ENCODE results near the gene ATRIP. TPM values are rescaled to one million over a fixed set of nuclear protein-coding genes. Genes with fewer than 3 reads are reported as not detected.

Gene ATRIP
- total and polyA plus RNA-seq, 4 donors: 1.7 to 4.6 (median 2.9) TPM

DNA sequence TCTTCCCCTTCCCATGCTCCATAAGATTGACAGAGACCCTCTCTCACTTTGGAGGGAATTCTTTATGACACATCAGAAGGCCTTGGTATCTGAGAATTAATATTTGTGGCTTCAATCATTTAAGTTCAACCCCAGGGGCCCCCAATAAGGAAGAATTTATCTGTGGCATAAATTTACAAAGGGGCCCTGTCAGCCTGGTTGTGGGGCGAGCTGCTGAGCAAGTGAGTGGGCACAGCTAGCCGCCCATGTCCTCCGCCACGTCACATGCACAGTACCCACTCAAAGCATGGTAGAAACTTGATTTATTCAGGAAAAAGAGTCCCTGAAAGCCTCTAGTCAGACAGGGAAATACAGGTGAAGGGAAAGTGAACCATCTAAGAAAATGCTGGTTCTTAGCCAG, 30.0 kb upstream of the ATRIP start:
- Histone ChIP-seq H3K36me3 (ENCODE audit: control insufficient read depth in 4 of 4, insufficient read depth in 3 of 4, low read depth in 1 of 4, low read length in 3 of 4) (peaks cover 15 to 86% (median 44%) of the 10 kb centered on the region in 4 donors), H3K4me3 (ENCODE audit: low read depth in 1 of 3, low read length in 3 of 3) (no peak overlapping the region), H3K27ac (ENCODE audit: low read depth in 1 of 2, low read length in 2 of 2) (no peak overlapping the region), H3K27me3 (ENCODE audit: control insufficient read depth in 4 of 4, insufficient read depth in 4 of 4, low read length in 3 of 4) (no peaks in the 10 kb centered on the region), H3K4me1 (ENCODE audit: control insufficient read depth in 4 of 4, insufficient read depth in 4 of 4, low read length in 3 of 4) (peaks cover 0 to 8% (median 2%) of the 10 kb centered on the region in 4 donors), H3K9ac (ENCODE audit: low read depth in 1 of 2, low read length in 2 of 2) (no peak overlapping the region), H3K9me3 (ENCODE audit: control insufficient read depth in 4 of 4, low read length in 3 of 4) (no peaks in the 10 kb centered on the region)
- DNase-seq (ENCODE audit: low spot score): no peak
- WGBS: 97% methylated on average over 4 of the region's 4 CpGs
- TF ChIP-seq HNF4A (conservative IDR thresholded peaks at IDR 0.05): no peak
- TF ChIP-seq, protein P1, sequence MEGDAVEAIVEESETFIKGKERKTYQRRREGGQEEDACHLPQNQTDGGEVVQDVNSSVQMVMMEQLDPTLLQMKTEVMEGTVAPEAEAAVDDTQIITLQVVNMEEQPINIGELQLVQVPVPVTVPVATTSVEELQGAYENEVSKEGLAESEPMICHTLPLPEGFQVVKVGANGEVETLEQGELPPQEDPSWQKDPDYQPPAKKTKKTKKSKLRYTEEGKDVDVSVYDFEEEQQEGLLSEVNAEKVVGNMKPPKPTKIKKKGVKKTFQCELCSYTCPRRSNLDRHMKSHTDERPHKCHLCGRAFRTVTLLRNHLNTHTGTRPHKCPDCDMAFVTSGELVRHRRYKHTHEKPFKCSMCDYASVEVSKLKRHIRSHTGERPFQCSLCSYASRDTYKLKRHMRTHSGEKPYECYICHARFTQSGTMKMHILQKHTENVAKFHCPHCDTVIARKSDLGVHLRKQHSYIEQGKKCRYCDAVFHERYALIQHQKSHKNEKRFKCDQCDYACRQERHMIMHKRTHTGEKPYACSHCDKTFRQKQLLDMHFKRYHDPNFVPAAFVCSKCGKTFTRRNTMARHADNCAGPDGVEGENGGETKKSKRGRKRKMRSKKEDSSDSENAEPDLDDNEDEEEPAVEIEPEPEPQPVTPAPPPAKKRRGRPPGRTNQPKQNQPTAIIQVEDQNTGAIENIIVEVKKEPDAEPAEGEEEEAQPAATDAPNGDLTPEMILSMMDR (IDR thresholded peaks at IDR 0.05; ENCODE audit: low read depth, low read length, missing input control): no peak
- TF ChIP-seq, protein P2, sequence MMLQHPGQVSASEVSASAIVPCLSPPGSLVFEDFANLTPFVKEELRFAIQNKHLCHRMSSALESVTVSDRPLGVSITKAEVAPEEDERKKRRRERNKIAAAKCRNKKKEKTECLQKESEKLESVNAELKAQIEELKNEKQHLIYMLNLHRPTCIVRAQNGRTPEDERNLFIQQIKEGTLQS (IDR thresholded peaks at IDR 0.05): no peak

DNA sequence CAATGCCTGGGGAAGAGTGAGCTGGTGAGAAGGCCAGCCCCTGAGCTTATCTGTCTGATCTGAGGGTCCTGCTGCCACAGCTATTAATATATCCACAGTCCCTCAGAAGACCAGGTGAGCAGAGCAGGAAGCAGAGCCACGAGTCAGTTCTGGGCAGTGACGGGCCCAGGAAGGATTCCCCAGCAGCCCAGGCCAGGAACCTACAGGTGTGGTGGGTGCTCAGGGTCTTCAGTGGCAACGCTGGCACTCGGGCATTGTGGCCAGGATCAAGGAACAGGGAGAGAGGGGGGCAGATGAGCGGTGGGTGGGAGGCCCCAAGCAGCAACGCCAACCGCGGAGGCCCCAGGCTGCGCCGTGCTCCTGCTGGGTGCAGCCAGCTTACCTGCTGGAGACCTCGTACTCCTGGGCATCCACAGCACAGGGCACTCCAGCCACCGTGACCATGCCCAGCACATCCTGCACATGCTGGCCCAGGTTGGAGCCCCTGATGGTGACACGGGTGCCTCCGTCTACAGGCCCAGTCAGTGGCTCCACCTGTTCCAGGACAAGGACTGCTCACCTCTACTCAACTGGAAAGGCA, 28.9 kb upstream of the ATRIP start:
- no peak for DNase-seq (ENCODE audit: low spot score)
- Histone ChIP-seq H3K9me3 (ENCODE audit: control insufficient read depth in 4 of 4, low read length in 3 of 4) (no peaks in the 10 kb centered on the region), H3K27me3 (ENCODE audit: control insufficient read depth in 4 of 4, insufficient read depth in 4 of 4, low read length in 3 of 4) (no peaks in the 10 kb centered on the region), H3K4me3 (ENCODE audit: low read depth in 1 of 3, low read length in 3 of 3) (no peak overlapping the region), H3K9ac (ENCODE audit: low read depth in 1 of 2, low read length in 2 of 2) (no peak overlapping the region), H3K4me1 (ENCODE audit: control insufficient read depth in 4 of 4, insufficient read depth in 4 of 4, low read length in 3 of 4) (peaks cover 0 to 16% (median 8%) of the 10 kb centered on the region in 4 donors), H3K27ac (ENCODE audit: low read depth in 1 of 2, low read length in 2 of 2) (no peak overlapping the region), H3K36me3 (ENCODE audit: control insufficient read depth in 4 of 4, insufficient read depth in 3 of 4, low read depth in 1 of 4, low read length in 3 of 4) (peaks cover 15 to 76% (median 39%) of the 10 kb centered on the region in 4 donors)
- TF ChIP-seq, protein P3, sequence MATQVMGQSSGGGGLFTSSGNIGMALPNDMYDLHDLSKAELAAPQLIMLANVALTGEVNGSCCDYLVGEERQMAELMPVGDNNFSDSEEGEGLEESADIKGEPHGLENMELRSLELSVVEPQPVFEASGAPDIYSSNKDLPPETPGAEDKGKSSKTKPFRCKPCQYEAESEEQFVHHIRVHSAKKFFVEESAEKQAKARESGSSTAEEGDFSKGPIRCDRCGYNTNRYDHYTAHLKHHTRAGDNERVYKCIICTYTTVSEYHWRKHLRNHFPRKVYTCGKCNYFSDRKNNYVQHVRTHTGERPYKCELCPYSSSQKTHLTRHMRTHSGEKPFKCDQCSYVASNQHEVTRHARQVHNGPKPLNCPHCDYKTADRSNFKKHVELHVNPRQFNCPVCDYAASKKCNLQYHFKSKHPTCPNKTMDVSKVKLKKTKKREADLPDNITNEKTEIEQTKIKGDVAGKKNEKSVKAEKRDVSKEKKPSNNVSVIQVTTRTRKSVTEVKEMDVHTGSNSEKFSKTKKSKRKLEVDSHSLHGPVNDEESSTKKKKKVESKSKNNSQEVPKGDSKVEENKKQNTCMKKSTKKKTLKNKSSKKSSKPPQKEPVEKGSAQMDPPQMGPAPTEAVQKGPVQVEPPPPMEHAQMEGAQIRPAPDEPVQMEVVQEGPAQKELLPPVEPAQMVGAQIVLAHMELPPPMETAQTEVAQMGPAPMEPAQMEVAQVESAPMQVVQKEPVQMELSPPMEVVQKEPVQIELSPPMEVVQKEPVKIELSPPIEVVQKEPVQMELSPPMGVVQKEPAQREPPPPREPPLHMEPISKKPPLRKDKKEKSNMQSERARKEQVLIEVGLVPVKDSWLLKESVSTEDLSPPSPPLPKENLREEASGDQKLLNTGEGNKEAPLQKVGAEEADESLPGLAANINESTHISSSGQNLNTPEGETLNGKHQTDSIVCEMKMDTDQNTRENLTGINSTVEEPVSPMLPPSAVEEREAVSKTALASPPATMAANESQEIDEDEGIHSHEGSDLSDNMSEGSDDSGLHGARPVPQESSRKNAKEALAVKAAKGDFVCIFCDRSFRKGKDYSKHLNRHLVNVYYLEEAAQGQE (IDR thresholded peaks at IDR 0.05): no peak
- no peak for TF ChIP-seq GABPA (IDR thresholded peaks at IDR 0.05 in 1 of 2, conservative IDR thresholded peaks at IDR 0.05 in 1 of 2)
- TF ChIP-seq RXRA (IDR thresholded peaks at IDR 0.05): no peak
- no peak for TF ChIP-seq HNF4G (IDR thresholded peaks at IDR 0.05)
- no peak for TF ChIP-seq RAD21 (IDR thresholded peaks at IDR 0.05)
- no peak for TF ChIP-seq TAF1 (conservative IDR thresholded peaks at IDR 0.05)
- TF ChIP-seq HNF4A (conservative IDR thresholded peaks at IDR 0.05): no peak
- TF ChIP-seq, protein P2 (IDR thresholded peaks at IDR 0.05): no peak
- TF ChIP-seq JUND (IDR thresholded peaks at IDR 0.05): no peak
- TF ChIP-seq FOXA2 (IDR thresholded peaks at IDR 0.05): no peak
- no peak for TF ChIP-seq YY1 (IDR thresholded peaks at IDR 0.05)
- TF ChIP-seq, protein P4, sequence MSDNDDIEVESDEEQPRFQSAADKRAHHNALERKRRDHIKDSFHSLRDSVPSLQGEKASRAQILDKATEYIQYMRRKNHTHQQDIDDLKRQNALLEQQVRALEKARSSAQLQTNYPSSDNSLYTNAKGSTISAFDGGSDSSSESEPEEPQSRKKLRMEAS (IDR thresholded peaks at IDR 0.05): no peak
- TF ChIP-seq, protein P5, sequence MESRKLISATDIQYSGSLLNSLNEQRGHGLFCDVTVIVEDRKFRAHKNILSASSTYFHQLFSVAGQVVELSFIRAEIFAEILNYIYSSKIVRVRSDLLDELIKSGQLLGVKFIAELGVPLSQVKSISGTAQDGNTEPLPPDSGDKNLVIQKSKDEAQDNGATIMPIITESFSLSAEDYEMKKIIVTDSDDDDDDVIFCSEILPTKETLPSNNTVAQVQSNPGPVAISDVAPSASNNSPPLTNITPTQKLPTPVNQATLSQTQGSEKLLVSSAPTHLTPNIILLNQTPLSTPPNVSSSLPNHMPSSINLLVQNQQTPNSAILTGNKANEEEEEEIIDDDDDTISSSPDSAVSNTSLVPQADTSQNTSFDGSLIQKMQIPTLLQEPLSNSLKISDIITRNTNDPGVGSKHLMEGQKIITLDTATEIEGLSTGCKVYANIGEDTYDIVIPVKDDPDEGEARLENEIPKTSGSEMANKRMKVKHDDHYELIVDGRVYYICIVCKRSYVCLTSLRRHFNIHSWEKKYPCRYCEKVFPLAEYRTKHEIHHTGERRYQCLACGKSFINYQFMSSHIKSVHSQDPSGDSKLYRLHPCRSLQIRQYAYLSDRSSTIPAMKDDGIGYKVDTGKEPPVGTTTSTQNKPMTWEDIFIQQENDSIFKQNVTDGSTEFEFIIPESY (IDR thresholded peaks at IDR 0.05): no peak
- no peak for TF ChIP-seq FOXA1 (IDR thresholded peaks at IDR 0.05)
- TF ChIP-seq, protein P1 (IDR thresholded peaks at IDR 0.05; ENCODE audit: low read depth, low read length, missing input control): no peak
- no peak for TF ChIP-seq EGR1 (IDR thresholded peaks at IDR 0.05; ENCODE audit: low read depth in 2 of 2)
- no peak for TF ChIP-seq NR2F2 (IDR thresholded peaks at IDR 0.05)
- no peak for TF ChIP-seq SP1 (IDR thresholded peaks at IDR 0.05)
- WGBS: 94% methylated on average over 14 of the region's 14 CpGs

Measured in liver (tissue), 9 donors.